Measurements from ENCODE around the gene KHSRP. TPM values are rescaled to one million over a fixed set of nuclear protein-coding genes. Genes with fewer than 3 reads are reported as not detected.
A peak's percentile ranks its signal among the peaks of the same experiment; 100 is the strongest.
"Not testable (repeated sequence)": the region's sequence is repeated elsewhere in the genome, so short reads cannot be mapped to it uniquely, and the experiment has no call there.

Gene KHSRP
- total RNA-seq, 2 donors from 2014 or later, result 253 to 311 TPM

DNA sequence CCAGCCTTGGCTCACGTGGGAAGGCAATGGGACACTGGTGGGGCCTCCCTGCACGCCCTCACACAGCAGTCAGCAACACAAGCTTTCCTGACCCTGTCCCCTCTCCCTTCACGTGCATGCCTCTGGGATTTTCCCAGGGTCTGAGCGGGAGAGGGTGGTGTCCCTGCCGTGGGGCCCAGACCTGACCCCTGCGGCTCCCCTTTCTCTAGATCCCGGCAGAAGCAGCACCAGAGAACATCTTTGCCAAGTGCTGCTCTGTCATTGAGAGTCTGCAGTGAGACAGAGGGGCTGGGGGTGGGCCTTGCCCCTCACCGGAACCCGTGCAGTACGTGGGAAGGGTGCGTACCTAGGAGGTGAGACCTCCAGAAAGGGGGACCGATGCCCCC, 12.6 kb downstream of the KHSRP start:
- Mint-ChIP-seq H3K36me3 (ENCODE audit: insufficient read depth in 2 of 2) (peaks cover 0 to 1% of the 10 kb centered on the region in 2 donors), H3K27me3 (ENCODE audit: low read depth) (no peaks in the 10 kb centered on the region), H3K27ac (no peak overlapping the region), H3K4me1 (ENCODE audit: low read depth) (no peaks in the 10 kb centered on the region), H3K9me3 (no peaks in the 10 kb centered on the region), H3K4me3 (no peak overlapping the region)
- DNase-seq (no peak), ATAC-seq (replicated peaks in 1 of 2) (peak; percentile 6 to 17)

DNA sequence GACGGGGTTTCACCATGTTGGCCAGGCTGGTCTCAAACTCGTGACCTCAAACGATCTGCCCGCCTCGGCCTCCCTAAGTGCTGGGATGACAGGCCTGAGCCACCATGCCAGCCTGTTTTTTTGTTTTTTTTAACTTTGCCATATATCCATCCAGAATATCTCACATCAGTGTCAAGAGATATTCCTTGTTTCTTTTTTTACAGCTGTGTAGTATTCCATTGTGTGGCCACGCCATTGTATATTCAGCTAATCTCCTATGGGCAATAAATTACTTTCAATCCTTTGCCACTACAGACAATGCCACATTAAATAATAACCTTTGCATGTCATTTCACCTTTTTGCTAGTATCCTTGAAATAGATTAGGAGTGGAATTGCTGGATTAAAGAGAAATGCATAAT, 15.3 kb downstream of the KHSRP start:
- Mint-ChIP-seq H3K4me1 (ENCODE audit: low read depth) (no peaks in the 10 kb centered on the region), H3K4me3 (no peak overlapping the region), H3K36me3 (ENCODE audit: insufficient read depth in 2 of 2) (peaks cover 0 to 1% of the 10 kb centered on the region in 2 donors), H3K27ac (no peak overlapping the region), H3K27me3 (ENCODE audit: low read depth) (no peaks in the 10 kb centered on the region), H3K9me3 (no peaks in the 10 kb centered on the region)
- DNase-seq, result no peak
- ATAC-seq (replicated peaks in 1 of 2), result no peak

DNA sequence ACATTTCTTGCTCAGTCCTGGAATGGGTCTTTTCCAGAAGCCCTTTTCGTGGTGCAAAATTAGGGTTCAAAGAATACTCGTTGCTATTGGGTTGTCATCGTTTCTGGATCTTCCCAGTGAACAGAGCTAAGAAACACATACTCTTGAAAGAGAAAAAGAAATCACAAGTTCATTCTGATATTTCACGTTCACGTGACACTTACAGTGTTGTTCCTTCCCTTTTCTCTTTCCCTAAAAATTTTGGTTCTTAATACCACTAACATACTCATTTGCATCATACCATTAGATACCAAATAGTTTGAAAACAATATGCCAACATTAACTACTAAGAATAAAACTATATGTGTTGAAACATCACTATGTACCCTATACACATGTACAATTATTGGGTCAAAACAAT, 18.2 kb downstream of the KHSRP start:
- DNase-seq (no peak), ATAC-seq (replicated peaks in 1 of 2) (no peak)
- Mint-ChIP-seq H3K27ac (no peak overlapping the region), H3K27me3 (ENCODE audit: low read depth) (no peaks in the 10 kb centered on the region), H3K4me3 (no peak overlapping the region), H3K9me3 (no peaks in the 10 kb centered on the region), H3K4me1 (ENCODE audit: low read depth) (no peaks in the 10 kb centered on the region), H3K36me3 (ENCODE audit: insufficient read depth in 2 of 2) (no peaks in the 10 kb centered on the region)

DNA sequence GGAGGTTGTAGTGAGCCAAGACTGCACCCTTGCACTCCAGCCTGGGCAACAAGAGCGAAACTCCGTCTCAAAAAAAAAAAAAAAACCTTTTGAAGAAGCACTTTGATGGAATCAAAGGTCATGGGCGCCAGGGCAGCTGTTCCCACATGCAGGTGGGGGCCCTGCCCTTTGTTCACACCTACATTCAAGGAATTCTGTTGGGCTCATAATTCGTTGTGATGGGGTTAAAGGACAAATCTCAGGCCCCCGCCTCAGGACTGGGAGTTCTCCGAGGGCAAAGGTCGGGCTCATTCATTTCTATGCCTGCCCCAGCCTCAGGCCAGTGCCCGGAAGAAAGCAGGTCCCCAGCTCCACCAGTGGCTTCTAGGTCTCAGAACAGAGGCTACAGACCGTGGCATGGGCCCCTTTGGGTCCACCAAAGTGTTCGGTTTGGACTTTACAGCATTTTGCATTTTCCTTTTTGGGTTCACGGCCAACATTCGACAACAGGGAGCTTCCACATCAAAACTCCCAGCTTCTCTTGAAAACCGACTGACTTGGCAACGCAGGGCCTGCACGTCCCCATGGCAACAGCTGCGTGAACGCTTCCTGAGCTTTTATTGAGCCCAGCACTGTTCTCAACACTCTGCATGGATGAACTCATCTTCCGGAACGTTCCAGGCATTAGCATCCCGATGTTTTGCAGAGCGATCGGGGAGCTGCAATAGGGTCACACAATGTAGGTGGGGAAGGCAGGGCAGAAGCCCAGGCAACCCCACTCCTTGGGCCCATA, 21.6 kb downstream of the KHSRP start:
- no peak overlapping the region for H3K27ac Mint-ChIP-seq
- no peak for ATAC-seq (replicated peaks in 1 of 2)
- no peaks in the 10 kb centered on the region for H3K27me3 Mint-ChIP-seq (ENCODE audit: low read depth)

DNA sequence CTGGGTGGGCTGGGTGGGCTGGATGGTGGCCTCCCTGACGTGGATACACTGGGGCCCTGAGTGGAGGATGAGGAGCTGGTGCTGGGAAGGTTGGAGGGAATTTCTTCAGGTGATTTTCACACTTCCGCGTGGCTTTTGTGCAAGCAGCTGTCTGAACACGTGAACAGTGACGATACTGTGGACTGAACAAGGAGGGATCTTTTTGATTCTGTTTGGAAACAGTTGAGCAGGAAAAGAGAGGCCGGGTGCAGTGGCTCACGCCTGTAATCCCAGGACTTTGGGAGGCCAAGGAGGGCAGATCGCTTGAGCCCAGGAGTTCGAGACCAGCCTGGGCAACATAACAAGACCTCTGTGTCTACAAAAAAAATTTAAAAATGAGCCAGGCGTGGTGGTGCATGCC, 22.6 kb downstream of the KHSRP start:
- DNase-seq (no peak), ATAC-seq (replicated peaks in 1 of 2) (no peak)
- no peaks in the 10 kb centered on the region for H3K9me3 Mint-ChIP-seq
- no peaks in the 10 kb centered on the region for H3K36me3 Mint-ChIP-seq (ENCODE audit: insufficient read depth in 2 of 2)
- no peak overlapping the region for H3K4me3 Mint-ChIP-seq
- H3K27ac Mint-ChIP-seq, result no peak overlapping the region
- no peaks in the 10 kb centered on the region for H3K27me3 Mint-ChIP-seq (ENCODE audit: low read depth)
- H3K4me1 Mint-ChIP-seq (ENCODE audit: low read depth), result no peaks in the 10 kb centered on the region

More for the DNA sequence above, 21.6 kb downstream of the KHSRP start:
- H3K9me3 Mint-ChIP-seq, result no peaks in the 10 kb centered on the region
- no peak overlapping the region for H3K4me3 Mint-ChIP-seq
- H3K4me1 Mint-ChIP-seq (ENCODE audit: low read depth), result no peaks in the 10 kb centered on the region
- H3K36me3 Mint-ChIP-seq (ENCODE audit: insufficient read depth in 2 of 2), result no peaks in the 10 kb centered on the region
- DNase-seq, result no peak

DNA sequence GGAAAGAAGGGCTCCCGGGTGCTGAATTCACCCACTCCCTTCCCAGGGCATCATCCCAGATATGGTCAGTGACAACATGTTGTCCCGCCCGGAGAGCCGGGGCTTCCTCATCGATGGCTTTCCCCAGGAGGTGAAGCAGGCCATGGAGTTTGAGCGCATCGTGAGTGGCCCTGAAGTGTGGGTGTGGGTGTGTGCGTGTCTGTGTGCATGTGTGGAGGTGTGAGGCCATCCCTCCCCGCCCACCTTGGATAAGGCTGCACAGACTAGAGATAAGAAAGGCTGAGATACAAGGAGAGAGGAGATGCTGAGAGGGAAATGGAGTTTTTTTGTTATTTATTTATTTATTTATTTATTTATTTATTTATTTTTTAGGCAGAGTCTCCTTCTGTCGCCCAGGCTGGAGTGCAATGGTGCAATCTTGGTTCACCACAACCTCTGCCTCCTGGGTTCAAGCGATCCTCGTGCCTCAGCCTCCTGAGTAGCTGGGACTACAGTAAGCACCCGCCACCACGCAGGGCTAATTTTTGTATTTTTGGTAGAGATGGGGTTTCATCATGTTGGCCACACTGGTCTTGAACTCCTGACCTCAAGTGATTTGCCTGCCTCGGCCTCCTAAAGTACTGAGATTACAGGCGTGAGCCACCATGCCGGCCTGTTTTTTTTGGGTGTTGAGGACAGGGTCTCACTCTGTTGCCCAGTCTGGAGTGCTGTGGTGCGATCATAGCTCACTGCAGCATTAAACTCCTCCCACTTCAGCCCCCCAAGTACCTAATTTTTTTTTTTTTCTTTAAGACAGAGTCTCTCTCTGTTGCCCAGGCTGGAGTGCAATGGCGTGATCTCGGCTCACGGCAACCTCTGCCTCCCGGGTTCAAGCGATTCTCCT, 24.3 kb downstream of the KHSRP start:
- not testable (repeated sequence) for H3K27ac Mint-ChIP-seq; H3K4me1 Mint-ChIP-seq (ENCODE audit: low read depth); H3K4me3 Mint-ChIP-seq; H3K27me3 Mint-ChIP-seq (ENCODE audit: low read depth); ATAC-seq (replicated peaks in 1 of 2); H3K9me3 Mint-ChIP-seq; DNase-seq; H3K36me3 Mint-ChIP-seq (ENCODE audit: insufficient read depth in 2 of 2)

DNA sequence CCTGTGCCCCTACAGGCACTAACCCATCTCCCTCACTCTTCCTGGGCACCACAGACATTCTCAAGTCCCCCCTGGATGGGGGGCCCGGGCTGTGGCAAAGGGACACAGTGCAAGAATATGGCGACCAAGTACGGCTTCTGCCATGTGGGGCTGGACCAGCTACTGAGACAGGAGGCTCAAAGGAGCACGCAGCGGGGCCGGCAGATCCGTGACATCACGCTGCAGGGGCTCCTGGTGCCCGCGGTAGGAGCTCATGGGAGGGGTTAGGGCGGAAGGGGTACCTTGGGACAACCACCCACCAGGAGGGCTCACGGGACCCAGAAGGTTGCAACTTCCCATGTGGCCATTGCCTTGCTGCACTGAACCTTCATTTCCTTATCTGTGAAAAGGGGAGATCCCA, 28.3 kb downstream of the KHSRP start:
- Mint-ChIP-seq H3K4me1 (ENCODE audit: low read depth) (peaks cover 22% of the 10 kb centered on the region), H3K27ac (no peak overlapping the region)

DNA sequence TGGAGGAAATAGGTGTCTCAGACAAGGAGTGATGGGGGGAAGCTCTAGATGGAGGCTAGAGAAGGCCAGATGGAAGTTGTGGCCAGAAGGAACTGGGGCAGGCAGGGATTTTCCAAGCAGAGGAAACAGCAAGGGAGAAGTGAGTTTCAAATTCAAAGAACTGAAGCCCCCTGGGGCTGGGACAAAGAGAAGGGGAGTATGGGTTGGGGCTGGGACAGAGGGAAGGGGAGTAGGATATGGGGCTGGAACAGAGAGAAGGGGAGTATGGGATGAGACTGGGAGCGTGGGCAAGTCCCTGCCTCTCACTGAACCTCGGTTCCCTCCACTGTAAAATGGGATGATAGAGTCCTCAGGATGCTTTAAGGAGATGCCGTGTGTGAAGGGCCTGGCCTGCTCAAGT, 29.8 kb downstream of the KHSRP start:
- peaks cover 28% of the 10 kb centered on the region for H3K4me1 Mint-ChIP-seq (ENCODE audit: low read depth)
- DNase-seq (no peak), ATAC-seq (replicated peaks in 1 of 2) (no peak)
- no peak overlapping the region for H3K27ac Mint-ChIP-seq
- no peaks in the 10 kb centered on the region for H3K27me3 Mint-ChIP-seq (ENCODE audit: low read depth)
- H3K36me3 Mint-ChIP-seq (ENCODE audit: insufficient read depth in 2 of 2), result peaks cover 4 to 6% of the 10 kb centered on the region in 2 donors
- H3K4me3 Mint-ChIP-seq, result peak overlapping the region; percentile 36 to 66
- no peaks in the 10 kb centered on the region for H3K9me3 Mint-ChIP-seq

More for the DNA sequence above, 28.3 kb downstream of the KHSRP start:
- no peak for DNase-seq
- Mint-ChIP-seq H3K9me3 (no peaks in the 10 kb centered on the region), H3K36me3 (ENCODE audit: insufficient read depth in 2 of 2) (peaks cover 1 to 3% of the 10 kb centered on the region in 2 donors), H3K27me3 (ENCODE audit: low read depth) (no peaks in the 10 kb centered on the region), H3K4me3 (no peak overlapping the region)
- ATAC-seq (replicated peaks in 1 of 2), result no peak

DNA sequence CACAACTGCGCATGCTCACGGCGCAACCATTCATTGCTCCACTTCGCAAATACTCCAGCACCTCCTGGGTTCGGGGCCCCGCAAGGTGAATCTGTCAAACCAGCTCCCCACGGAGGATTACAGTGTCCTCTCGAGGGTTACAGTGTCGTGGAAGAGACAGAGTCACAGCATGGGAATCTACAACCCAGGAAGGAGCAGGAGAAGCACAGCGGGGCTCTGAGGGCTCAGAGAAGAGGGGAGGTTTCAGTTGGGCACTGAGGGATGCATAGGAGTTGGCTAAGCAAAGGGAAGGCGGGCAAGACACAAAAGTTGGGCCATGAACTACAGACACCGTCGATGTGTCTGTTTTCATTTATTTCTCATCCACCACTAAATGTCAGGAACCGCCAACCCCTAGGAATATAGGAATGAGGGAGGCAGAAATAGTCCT, 30.6 kb downstream of the KHSRP start:
- Mint-ChIP-seq H3K4me3 (peak overlapping the region; percentile 90 to 96), H3K27ac (peak overlapping the region; percentile 99), H3K4me1 (ENCODE audit: low read depth) (peaks cover 28% of the 10 kb centered on the region), H3K27me3 (ENCODE audit: low read depth) (no peaks in the 10 kb centered on the region), H3K36me3 (ENCODE audit: insufficient read depth in 2 of 2) (peaks cover 4 to 7% of the 10 kb centered on the region in 2 donors), H3K9me3 (no peaks in the 10 kb centered on the region)
- ATAC-seq (replicated peaks in 1 of 2) (no peak), DNase-seq (peak in 1 of 2 donors; percentile 76)

DNA sequence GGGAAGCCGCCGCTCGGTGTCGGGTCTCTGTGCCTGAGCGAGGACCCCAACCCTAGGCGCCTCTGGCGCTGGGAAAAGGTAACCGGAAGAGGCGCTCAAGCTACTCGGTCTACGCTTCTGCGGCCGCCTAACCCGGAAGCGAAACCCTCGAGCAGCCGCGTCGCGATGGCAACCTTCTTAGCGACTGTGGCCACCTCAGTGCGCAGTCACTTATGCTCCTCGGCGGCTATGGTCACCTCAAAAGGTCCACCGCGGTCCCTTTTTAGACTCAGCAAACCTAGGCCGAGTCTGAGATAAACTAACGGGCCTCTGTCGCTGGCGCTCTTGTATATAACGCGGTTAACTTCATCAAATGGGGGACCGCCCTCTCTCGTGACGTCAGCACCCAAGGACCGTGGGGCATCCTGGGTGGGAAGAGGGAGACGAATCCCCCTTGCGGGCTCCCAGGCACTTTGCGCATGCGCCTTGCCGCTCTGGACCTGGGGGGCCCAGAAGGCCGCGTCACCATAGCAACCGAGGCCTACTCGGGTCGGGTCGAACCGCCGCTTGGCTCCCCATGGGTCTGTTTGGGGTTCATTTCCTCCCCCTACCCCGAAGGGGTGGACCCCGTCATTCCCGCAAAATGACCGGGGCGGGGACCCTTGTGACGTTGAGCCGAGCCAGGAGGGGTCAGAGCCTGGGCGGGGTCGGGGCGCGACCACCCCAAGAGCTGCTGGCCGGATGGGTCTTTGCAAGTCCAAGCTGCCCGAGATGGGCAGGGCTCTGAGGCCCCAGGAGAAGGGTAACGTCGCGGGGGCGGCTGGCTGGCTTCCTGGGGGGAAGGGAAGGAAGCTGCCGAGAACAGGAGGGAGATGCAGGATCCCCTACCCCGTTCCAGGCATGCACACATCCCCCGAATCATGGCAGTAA, 31.3 kb downstream of the KHSRP start, which contains the start of gene GTF2F1:
GTF2F1 (minus strand) TSS at position 91 of the 909 bp plus-strand sequence. CDS start 169 bp downstream, outside the sequence.
- peaks cover 5 to 9% of the 10 kb centered on the region in 2 donors for H3K36me3 Mint-ChIP-seq (ENCODE audit: insufficient read depth in 2 of 2)
- ATAC-seq (replicated peaks in 1 of 2), result peak; percentile 91
- H3K9me3 Mint-ChIP-seq, result no peaks in the 10 kb centered on the region
- DNase-seq, result peak; percentile 91 to 92
- peaks cover 28% of the 10 kb centered on the region for H3K4me1 Mint-ChIP-seq (ENCODE audit: low read depth)
- no peaks in the 10 kb centered on the region for H3K27me3 Mint-ChIP-seq (ENCODE audit: low read depth)
- H3K27ac Mint-ChIP-seq, result peak within 1 kb of the TSS; percentile 99
- H3K4me3 Mint-ChIP-seq, result peak within 1 kb of the TSS; percentile 90 to 96

DNA sequence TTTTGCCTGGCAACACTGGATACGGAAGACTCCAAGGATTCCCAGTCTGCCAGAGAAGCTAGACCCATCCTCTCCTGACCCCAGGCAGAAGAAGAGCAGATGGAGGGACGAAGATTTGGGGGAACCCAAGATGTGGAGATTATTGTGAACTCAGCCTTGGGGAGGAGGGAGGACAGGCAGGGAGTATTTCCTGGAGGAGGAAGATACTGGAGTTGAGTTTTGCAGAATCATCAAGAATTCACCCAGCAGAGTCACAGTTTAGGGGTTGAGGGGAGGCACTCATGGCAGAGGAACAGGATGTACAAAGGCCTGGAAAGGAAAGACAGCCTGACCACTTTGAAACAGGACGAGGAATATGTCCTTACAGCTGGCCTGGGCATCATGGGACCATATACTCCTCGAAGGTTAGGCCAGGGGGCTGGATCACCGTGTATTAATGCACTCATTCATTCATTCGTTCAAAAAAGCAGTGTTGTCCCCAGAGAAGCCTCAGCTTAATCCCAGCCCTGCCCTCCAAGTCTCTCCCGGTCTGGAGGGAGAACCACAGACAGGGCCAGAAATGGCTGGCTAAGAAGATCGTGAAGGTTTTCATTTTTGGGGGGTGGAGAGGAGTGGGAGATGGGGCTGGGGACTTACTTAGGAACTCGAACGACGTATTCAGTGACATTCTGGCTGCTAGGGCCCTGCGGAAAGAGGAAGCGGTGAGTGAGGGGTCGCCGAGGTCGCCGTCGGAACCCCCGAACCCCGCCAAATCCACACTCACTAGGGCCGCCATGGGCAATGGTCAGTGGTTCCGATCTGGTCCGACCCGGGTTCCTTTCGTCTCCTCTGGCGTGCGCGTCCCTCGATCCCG, 32.2 kb downstream of the KHSRP start:
- peaks cover 28% of the 10 kb centered on the region for H3K4me1 Mint-ChIP-seq (ENCODE audit: low read depth)
- ATAC-seq (replicated peaks in 1 of 2) (no peak), DNase-seq (no peak)
- H3K27ac Mint-ChIP-seq, result peak overlapping the region; percentile 99
- no peaks in the 10 kb centered on the region for H3K9me3 Mint-ChIP-seq
- no peaks in the 10 kb centered on the region for H3K27me3 Mint-ChIP-seq (ENCODE audit: low read depth)
- peak overlapping the region; percentile 90 to 96 for H3K4me3 Mint-ChIP-seq
- peaks cover 7 to 13% of the 10 kb centered on the region in 2 donors for H3K36me3 Mint-ChIP-seq (ENCODE audit: insufficient read depth in 2 of 2)

DNA sequence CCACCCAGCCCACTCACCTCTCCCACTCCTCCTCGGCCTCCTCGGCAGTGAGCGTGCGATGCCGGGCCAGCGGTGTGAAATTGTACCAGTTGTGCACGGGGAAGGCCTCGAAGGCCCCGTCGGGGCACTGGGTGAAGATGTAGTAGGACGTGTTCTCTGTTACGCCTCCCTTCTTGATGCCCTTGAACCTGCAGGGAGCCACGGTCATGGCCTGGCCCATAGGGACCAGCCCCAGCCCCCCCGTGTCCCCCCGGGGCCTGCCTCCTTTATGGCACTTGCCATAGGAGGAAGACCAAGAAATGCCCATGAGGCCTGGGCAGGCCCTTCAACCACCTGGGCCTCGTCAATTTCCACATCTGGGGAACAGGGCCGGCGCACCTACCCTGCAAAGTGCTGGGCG, 37.2 kb downstream of the KHSRP start:
- H3K27ac Mint-ChIP-seq, result no peak overlapping the region
- DNase-seq (no peak), ATAC-seq (replicated peaks in 1 of 2) (no peak)
- H3K4me1 Mint-ChIP-seq (ENCODE audit: low read depth), result peaks cover 16% of the 10 kb centered on the region
- no peaks in the 10 kb centered on the region for H3K9me3 Mint-ChIP-seq
- no peaks in the 10 kb centered on the region for H3K27me3 Mint-ChIP-seq (ENCODE audit: low read depth)
- peaks cover 7 to 29% of the 10 kb centered on the region in 2 donors for H3K36me3 Mint-ChIP-seq (ENCODE audit: insufficient read depth in 2 of 2)
- no peak overlapping the region for H3K4me3 Mint-ChIP-seq
